CD14-positive monocyte (primary cell): ENCODE measurements around the gene CHRM5. TPM values are rescaled to one million over a fixed set of nuclear protein-coding genes. Genes with fewer than 3 reads are reported as not detected.

Experiments
- DNase-seq, 3 donors: peaks; one replicate each; pipeline ENCODE4 v3.0.0-alpha.2; 2011 to 2022
- H2AFZ ChIP-seq: 2 replicates; pipeline ENCODE4 v1.6.0; 2012; ENCODE audit warnings: mild to moderate bottlenecking, low read depth, low read length, inconsistent platforms; ENCODE audit not compliant: insufficient read depth, poor library complexity, severe bottlenecking
- H3K27ac ChIP-seq, 2 donors: 1 replicate in 1 of 2; 2 replicates in 1 of 2; pipeline ENCODE4 v1.5.1; 2012 to 2013; ENCODE audit warnings: low read length in 2 of 2, control low read depth in 1 of 2, inconsistent platforms in 1 of 2, low read depth in 1 of 2, mild to moderate bottlenecking in 1 of 2
- H3K27me3 ChIP-seq, 2 donors: one replicate each; pipeline versions ENCODE4 v1.6.0 to v1.6.1; 2011 to 2013; ENCODE audit warnings: low read length in 2 of 2; ENCODE audit not compliant: control insufficient read depth in 2 of 2, insufficient read depth in 2 of 2
- H3K36me3 ChIP-seq, 2 donors: replicated peaks in 1 of 2; 1 replicate in 1 of 2; 2 replicates in 1 of 2; pipeline versions ENCODE4 v1.5.1 to v1.6.1; 2012 to 2013; ENCODE audit warnings: low read length in 2 of 2, control low read depth in 1 of 2, inconsistent platforms in 1 of 2, mild to moderate bottlenecking in 1 of 2; ENCODE audit not compliant: insufficient read depth in 2 of 2, control insufficient read depth in 1 of 2
- H3K4me1 ChIP-seq, 2 donors: 1 replicate in 1 of 2; 2 replicates in 1 of 2; pipeline versions ENCODE4 v1.5.1 to v1.6.1; 2012 to 2013; ENCODE audit warnings: low read length in 2 of 2, control low read depth in 1 of 2, inconsistent platforms in 1 of 2, mild to moderate bottlenecking in 1 of 2, moderate library complexity in 1 of 2; ENCODE audit not compliant: insufficient read depth in 2 of 2, control insufficient read depth in 1 of 2
- H3K4me2 ChIP-seq: replicated peaks from 2 replicates; pipeline ENCODE3; 2012; ENCODE audit warnings: low read length, moderate library complexity, mild to moderate bottlenecking; ENCODE audit not compliant: poor library complexity, severe bottlenecking; ENCODE audit errors: extremely low read depth
- H3K4me3 ChIP-seq, 3 experiments: fragments of 200-600 bp in 1 of 3; sonication (generic) in 1 of 3; replicated peaks in 1 of 3; 1 replicate in 2 of 3; 2 replicates in 1 of 3; pipeline ENCODE4 v1.5.1; 2011 to 2013; ENCODE audit warnings: low read length in 3 of 3, mild to moderate bottlenecking in 3 of 3, control low read depth in 2 of 3, low read depth in 2 of 3, inconsistent platforms in 1 of 3, moderate library complexity in 1 of 3
- H3K79me2 ChIP-seq: 2 replicates; pipeline ENCODE4 v1.6.0; 2012; ENCODE audit warnings: mild to moderate bottlenecking, control low read depth, inconsistent platforms, low read length, moderate library complexity; ENCODE audit not compliant: insufficient read depth
- H3K9ac ChIP-seq: 2 replicates; pipeline ENCODE4 v1.6.0; 2017; ENCODE audit warnings: low read length, mild to moderate bottlenecking; ENCODE audit not compliant: insufficient read depth, poor library complexity, severe bottlenecking
- H3K9me3 ChIP-seq, 2 donors: replicated peaks in 1 of 2; 1 replicate in 1 of 2; 2 replicates in 1 of 2; pipeline versions ENCODE4 v1.5.1 to v1.6.1; 2012 to 2013; ENCODE audit warnings: low read length in 2 of 2, control low read depth in 1 of 2; ENCODE audit not compliant: control insufficient read depth in 1 of 2, insufficient read depth in 1 of 2
- H4K20me1 ChIP-seq: 2 replicates; pipeline ENCODE4 v1.6.0; 2012; ENCODE audit warnings: mild to moderate bottlenecking, low read length, control low read depth, moderate library complexity; ENCODE audit not compliant: insufficient read depth
- H3K27ac Mint-ChIP-seq, 7 donors: one replicate each; pipeline ENCODE4 v1.8.0; 2020; ENCODE audit warnings: mild to moderate bottlenecking in 7 of 7, mixed read lengths in 7 of 7, moderate library complexity in 6 of 7, inconsistent platforms in 2 of 7
- H3K27me3 Mint-ChIP-seq, 3 donors: one replicate each; pipeline ENCODE4 v1.8.0; 2021 to 2022; ENCODE audit warnings: low read depth in 3 of 3, mild to moderate bottlenecking in 3 of 3, mixed read lengths in 3 of 3, moderate library complexity in 3 of 3, inconsistent platforms in 1 of 3
- H3K36me3 Mint-ChIP-seq, 2 donors: one replicate each; pipeline ENCODE4 v1.8.0; 2020; ENCODE audit warnings: mixed read lengths in 2 of 2, inconsistent platforms in 1 of 2, mild to moderate bottlenecking in 1 of 2
- H3K4me1 Mint-ChIP-seq: one replicate; pipeline ENCODE4 v1.8.0; 2020; ENCODE audit warnings: mild to moderate bottlenecking, mixed read lengths
- H3K4me3 Mint-ChIP-seq, 2 donors: one replicate each; pipeline ENCODE4 v1.8.0; 2020; ENCODE audit warnings: mild to moderate bottlenecking in 2 of 2, mixed read lengths in 2 of 2, moderate library complexity in 1 of 2
- H3K9me3 Mint-ChIP-seq, 7 donors: one replicate each; pipeline ENCODE4 v1.8.0; 2020 to 2022; ENCODE audit warnings: mixed read lengths in 7 of 7, mild to moderate bottlenecking in 6 of 7, moderate library complexity in 6 of 7, inconsistent platforms in 2 of 7
- WGBS: methylation state at CpG from one replicate; pipeline ENCODE4 v1.1.5; 2013; ENCODE audit warnings: missing lambda C conversion rate; ENCODE audit not compliant: insufficient coverage; 5-methylcytosine and 5-hydroxymethylcytosine counted together
- intact Hi-C, 2 donors: fragments of 100-400 bp; cut with micrococcal nuclease; formaldehyde crosslinking; loops; one replicate each; pipeline versions ENCODE4 v1.15.0 to v1.15.1; 2023
- polyA plus RNA-seq, 3 donors: library from polyadenylated mRNA; depleted of rRNA in 1 of 3; unstranded in 2 of 3; stranded (reverse) in 1 of 3; fragments of 300-500 nt in 2 of 3; fragments of >200 nt in 1 of 3; fragmentation: Illumina TruSeq in 2 of 3; gene quantifications; 1 replicate in 2 of 3; 2 replicates in 1 of 3; pipeline ENCODE4 v1.2.3, GENCODE V29; 2012 to 2021
- TF ChIP-seq, protein P1 (sequence below): fragments of 200-600 bp; IDR thresholded peaks from one replicate; pipeline ENCODE4 v1.8.0; 2022; ENCODE audit warnings: antibody characterized with exemption, mild to moderate bottlenecking

The CHRM5 gene
- polyA plus RNA-seq, 3 donors = not detected

DNA sequence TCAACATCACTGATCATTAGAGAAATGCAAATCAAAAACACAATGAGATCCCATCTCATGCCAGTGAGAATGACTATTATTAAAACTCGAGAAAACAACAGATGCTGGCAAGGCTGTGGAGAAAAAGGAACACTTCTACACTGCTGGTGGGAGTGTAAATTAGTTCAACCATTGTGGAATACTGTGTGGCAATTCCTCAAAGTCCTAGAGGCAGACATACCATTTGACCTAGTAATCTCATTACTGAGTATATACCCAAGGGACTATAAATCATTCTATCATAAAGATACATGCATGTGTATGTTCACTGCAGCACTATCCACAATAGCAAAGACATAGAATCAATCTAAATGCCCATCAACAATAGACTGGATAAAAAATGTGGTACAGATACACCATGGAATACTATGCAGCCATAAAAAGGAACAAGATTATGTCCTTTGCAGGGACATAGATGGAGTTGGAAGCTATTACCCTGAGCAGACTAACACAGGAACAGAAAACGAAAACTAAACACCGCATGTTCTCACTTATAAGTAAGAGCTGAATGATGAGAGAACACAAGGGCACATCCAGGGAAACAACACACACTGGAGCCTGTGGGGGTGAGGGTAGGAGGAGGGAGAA is 85.9 kb downstream of the CHRM5 start:
- Histone ChIP-seq H3K9ac (no peak overlapping the region), H4K20me1 (no peaks in the 10 kb centered on the region), H3K36me3 (no peaks in the 10 kb centered on the region), H3K9me3 (peaks cover 6 to 12% of the 10 kb centered on the region in 2 donors), H2AFZ (no peak overlapping the region), H3K27me3 (no peaks in the 10 kb centered on the region), H3K79me2 (no peaks in the 10 kb centered on the region), H3K27ac (no peak overlapping the region), H3K4me3 (no peak overlapping the region), H3K4me2 (no peak overlapping the region), H3K4me1 (no peaks in the 10 kb centered on the region)
- Mint-ChIP-seq H3K4me1 (no peaks in the 10 kb centered on the region), H3K9me3 (peaks cover 22 to 33% (median 28%) of the 10 kb centered on the region in 7 donors), H3K27ac (no peak overlapping the region), H3K4me3 (no peak overlapping the region), H3K36me3 (no peaks in the 10 kb centered on the region), H3K27me3 (peaks cover 0 to 8% (median 1%) of the 10 kb centered on the region in 3 donors)
- intact Hi-C loops = no loop called here
- TF ChIP-seq, protein P1, sequence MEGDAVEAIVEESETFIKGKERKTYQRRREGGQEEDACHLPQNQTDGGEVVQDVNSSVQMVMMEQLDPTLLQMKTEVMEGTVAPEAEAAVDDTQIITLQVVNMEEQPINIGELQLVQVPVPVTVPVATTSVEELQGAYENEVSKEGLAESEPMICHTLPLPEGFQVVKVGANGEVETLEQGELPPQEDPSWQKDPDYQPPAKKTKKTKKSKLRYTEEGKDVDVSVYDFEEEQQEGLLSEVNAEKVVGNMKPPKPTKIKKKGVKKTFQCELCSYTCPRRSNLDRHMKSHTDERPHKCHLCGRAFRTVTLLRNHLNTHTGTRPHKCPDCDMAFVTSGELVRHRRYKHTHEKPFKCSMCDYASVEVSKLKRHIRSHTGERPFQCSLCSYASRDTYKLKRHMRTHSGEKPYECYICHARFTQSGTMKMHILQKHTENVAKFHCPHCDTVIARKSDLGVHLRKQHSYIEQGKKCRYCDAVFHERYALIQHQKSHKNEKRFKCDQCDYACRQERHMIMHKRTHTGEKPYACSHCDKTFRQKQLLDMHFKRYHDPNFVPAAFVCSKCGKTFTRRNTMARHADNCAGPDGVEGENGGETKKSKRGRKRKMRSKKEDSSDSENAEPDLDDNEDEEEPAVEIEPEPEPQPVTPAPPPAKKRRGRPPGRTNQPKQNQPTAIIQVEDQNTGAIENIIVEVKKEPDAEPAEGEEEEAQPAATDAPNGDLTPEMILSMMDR = no peak
- DNase-seq = no peak
- no CpG with 5 or more reads among the region's 3 CpGs for WGBS

DNA sequence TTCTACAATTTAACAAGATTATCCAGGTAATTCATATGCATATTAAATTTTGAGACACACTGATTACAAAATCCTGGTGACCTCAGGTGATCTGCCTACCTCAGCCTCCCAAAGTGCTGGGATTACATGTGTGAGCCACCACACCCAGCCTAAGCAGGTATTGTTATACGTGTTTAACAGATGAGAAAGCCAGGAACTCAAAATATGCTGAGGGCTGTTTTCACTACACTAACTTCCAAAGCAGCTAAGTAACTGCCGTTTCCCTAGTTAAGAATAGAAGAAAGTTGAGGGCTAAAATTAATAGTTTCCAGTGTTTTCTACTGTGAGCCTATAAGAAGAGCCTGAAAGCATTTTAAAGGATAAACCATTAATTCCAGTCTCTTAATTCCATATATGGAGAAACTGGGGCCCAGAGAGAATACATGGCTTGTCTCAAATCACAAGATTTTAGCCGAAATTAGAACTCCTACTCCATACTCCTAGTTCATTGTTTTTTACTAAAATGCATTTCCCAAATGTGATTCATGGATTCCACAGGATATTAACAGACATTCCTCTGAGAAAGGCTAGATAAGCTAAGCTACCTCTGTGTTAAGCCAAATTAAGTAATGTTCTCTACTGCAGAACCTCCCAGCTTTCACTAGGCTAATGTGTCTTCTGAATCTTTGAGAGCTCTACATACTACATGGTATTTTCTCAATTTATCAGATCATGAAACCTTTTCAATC is 87.7 kb downstream of the CHRM5 start:
- intact Hi-C loops = no loop called here

More for the DNA sequence above, 87.7 kb downstream of the CHRM5 start:
- H3K4me1 Mint-ChIP-seq = no peaks in the 10 kb centered on the region
- no peak overlapping the region for H3K4me2 ChIP-seq
- no peaks in the 10 kb centered on the region for H4K20me1 ChIP-seq
- no peak overlapping the region for H3K4me3 ChIP-seq
- no peak overlapping the region for H3K27ac ChIP-seq
- no peak for DNase-seq
- TF ChIP-seq, protein P1 = no peak
- no peak overlapping the region for H3K4me3 Mint-ChIP-seq
- H3K36me3 Mint-ChIP-seq = no peaks in the 10 kb centered on the region
- H3K9ac ChIP-seq = no peak overlapping the region
- no peaks in the 10 kb centered on the region for H3K79me2 ChIP-seq
- no peaks in the 10 kb centered on the region for H3K27me3 ChIP-seq
- peaks cover 8 to 15% (median 11%) of the 10 kb centered on the region in 7 donors for H3K9me3 Mint-ChIP-seq
- no peak overlapping the region for H2AFZ ChIP-seq
- no peak overlapping the region for H3K27ac Mint-ChIP-seq
- H3K4me1 ChIP-seq = no peaks in the 10 kb centered on the region
- H3K36me3 ChIP-seq = no peaks in the 10 kb centered on the region
- no peaks in the 10 kb centered on the region for H3K9me3 ChIP-seq
- 100% methylated on average over 1 of the region's 3 CpGs for WGBS
- H3K27me3 Mint-ChIP-seq = peaks cover 0 to 8% (median 3%) of the 10 kb centered on the region in 3 donors
